Measurements from ENCODE around the gene DIP2A. TPM values are rescaled to one million over a fixed set of nuclear protein-coding genes. Genes with fewer than 3 reads are reported as not detected.
"Not testable (repeated sequence)": the region's sequence is repeated elsewhere in the genome, so short reads cannot be mapped to it uniquely, and the experiment has no call there.

DIP2A gene
- total and polyA plus RNA-seq, 9 donors = 16.3 to 31.4 (median 22.5) TPM

DNA sequence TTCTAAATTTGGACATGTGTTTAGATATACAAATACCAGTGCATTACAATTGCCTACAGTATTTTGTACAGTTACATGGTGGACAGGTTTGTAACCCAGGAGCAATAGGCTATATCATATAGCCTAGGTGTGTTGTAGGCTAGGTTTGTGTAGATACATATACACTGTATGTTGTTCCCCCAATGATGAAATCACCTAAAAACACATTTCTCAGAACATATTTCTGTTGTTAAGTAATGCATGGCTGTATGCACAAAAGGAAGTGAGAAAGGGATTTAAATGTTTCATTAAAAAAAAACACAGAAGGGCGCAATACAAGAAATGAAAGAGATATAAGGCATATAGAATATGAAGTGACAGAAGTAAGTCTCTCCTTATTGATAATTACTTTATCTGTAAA is 114.2 kb downstream of the DIP2A start:
- Histone ChIP-seq H3K4me1 (ENCODE audit: control insufficient read depth, insufficient read depth, low read length) (no peaks in the 10 kb centered on the region), H3K9me3 (replicated peaks; ENCODE audit: control insufficient read depth, low read depth, low read length) (peaks cover 7% of the 10 kb centered on the region), H3K36me3 (ENCODE audit: control insufficient read depth, insufficient read depth, low read length) (peaks cover 21% of the 10 kb centered on the region), H3K4me3 (ENCODE audit: low read length) (no peak overlapping the region), H3K27me3 (ENCODE audit: control insufficient read depth, insufficient read depth, low read length) (no peaks in the 10 kb centered on the region), H3K27ac (ENCODE audit: low read length) (no peak overlapping the region)
- no peak for DNase-seq
- WGBS (ENCODE audit: insufficient coverage) = no CpG with 5 or more reads among the region's 1 CpG

DNA sequence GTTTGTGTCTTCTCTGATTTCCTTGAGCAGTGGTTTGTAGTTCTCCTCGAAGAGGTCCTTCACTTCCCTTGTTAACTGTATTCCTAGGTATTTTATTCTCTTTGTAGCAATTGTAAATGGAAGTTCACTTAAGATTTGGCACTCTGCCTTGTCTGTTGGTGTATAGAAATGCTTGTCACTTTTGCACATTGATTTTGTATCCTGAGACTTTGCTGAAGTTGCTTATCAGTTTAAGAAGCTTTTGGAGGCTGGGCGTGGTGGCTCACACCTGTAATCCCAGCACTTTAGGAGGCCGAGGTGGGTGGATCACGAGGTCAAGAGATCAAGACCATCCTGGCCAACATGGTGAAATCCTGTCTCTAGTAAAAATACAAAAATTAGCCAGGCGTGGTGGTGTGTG is 119.1 kb downstream of the DIP2A start:
- not testable (repeated sequence) for DNase-seq; H3K4me3 ChIP-seq (ENCODE audit: low read length); H3K36me3 ChIP-seq (ENCODE audit: control insufficient read depth, insufficient read depth, low read length); H3K27ac ChIP-seq (ENCODE audit: low read length); H3K4me1 ChIP-seq (ENCODE audit: control insufficient read depth, insufficient read depth, low read length); H3K27me3 ChIP-seq (ENCODE audit: control insufficient read depth, insufficient read depth, low read length)
- H3K9me3 ChIP-seq (replicated peaks; ENCODE audit: control insufficient read depth, low read depth, low read length) = peaks cover 26% of the 10 kb centered on the region
- 91% methylated on average over 4 of the region's 5 CpGs for WGBS (ENCODE audit: insufficient coverage)

DNA sequence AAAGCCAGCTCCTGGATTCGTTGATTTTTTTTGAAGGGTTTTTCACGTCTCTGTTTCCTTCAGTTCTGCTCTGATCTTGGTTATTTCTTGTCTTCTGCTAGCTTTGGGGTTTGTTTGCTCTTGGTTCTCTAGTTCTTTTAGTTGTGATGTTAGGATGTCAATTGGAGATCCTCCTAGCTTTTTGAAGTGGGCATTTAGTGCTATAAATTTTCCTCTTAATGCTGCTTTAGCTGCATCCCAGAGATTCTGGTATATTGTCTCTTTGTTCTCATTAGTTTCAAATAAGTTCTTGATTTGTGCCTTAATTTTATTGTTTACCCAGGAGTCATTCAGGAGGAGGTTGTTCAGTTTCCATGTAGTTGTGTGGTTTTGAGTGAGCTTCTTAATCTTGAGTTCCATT is 120.7 kb downstream of the DIP2A start:
- peaks cover 25% of the 10 kb centered on the region for H3K9me3 ChIP-seq (replicated peaks; ENCODE audit: control insufficient read depth, low read depth, low read length)
- not testable (repeated sequence) for H3K36me3 ChIP-seq (ENCODE audit: control insufficient read depth, insufficient read depth, low read length); H3K27ac ChIP-seq (ENCODE audit: low read length); H3K4me1 ChIP-seq (ENCODE audit: control insufficient read depth, insufficient read depth, low read length); DNase-seq; H3K4me3 ChIP-seq (ENCODE audit: low read length); H3K27me3 ChIP-seq (ENCODE audit: control insufficient read depth, insufficient read depth, low read length)
- WGBS (ENCODE audit: insufficient coverage) = no CpG with 5 or more reads among the region's 2 CpGs

DNA sequence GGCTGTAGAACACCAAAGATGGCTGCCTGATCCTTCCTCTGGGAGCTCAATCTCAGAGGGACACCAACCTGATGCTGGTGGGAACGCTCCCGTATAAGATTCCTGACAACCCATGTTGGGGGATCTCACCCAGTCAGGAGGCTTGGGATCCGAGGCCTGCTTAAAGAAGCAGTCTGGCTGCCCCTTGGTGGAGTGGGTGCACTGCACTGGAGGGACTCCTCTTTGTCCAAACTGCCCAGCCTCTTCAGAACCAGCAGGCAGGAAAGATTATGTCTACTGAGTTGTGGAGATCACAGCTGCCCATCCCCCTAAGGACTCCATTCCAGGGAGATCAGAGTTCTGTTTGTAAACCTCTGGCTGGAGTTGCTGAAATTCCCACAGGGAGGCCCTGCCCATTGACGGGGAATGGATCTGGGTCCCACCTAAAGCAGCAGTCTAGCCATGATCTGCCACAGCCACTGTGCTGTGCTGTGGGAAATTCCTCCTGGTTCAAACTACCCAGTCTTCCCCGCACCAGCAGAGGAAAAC is 123.2 kb downstream of the DIP2A start:
- H3K27ac ChIP-seq (ENCODE audit: low read length) = no peak overlapping the region
- DNase-seq = no peak
- H3K4me1 ChIP-seq (ENCODE audit: control insufficient read depth, insufficient read depth, low read length) = no peaks in the 10 kb centered on the region
- 96% methylated on average over 2 of the region's 5 CpGs for WGBS (ENCODE audit: insufficient coverage)
- H3K36me3 ChIP-seq (ENCODE audit: control insufficient read depth, insufficient read depth, low read length) = peaks cover 5% of the 10 kb centered on the region
- H3K9me3 ChIP-seq (replicated peaks; ENCODE audit: control insufficient read depth, low read depth, low read length) = peaks cover 35% of the 10 kb centered on the region
- H3K27me3 ChIP-seq (ENCODE audit: control insufficient read depth, insufficient read depth, low read length) = no peaks in the 10 kb centered on the region
- H3K4me3 ChIP-seq (ENCODE audit: low read length) = no peak overlapping the region

DNA sequence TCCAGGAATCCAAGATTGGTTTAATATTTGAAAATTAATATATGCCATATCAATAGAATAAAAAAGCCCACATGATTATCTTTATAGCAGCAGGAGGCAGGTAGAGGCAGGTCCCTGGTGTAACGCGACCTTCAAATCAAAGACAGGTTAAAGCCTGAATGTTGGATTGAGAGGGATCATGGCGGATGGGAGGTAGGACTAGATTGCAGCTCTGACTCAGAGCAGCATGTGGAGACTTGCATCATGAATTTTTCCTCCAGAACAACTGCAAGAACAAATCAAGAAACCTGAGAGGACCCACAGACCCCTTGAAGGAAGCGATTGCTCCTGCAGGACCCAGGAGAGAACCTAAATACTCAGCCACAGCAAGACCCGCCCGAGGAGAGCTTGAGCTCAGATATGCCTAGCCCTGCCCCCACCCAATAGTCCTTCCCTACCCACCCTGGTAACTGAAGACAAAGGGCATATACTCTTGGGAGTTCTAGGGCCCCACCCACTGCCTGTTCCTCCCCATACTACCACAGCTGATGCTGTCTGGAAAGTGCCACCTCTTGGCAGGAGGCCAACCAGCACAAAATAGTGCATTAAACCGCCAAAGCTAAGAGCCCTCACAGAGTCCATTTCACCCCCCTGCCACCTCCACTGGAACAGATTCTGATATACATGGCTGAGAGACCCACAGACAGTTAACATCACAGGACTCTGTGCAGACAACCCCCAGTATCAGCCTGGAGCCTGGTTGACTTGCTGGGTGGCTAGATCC is 126.7 kb downstream of the DIP2A start:
- WGBS (ENCODE audit: insufficient coverage) = 94% methylated on average over 2 of the region's 7 CpGs
- Histone ChIP-seq H3K9me3 (replicated peaks; ENCODE audit: control insufficient read depth, low read depth, low read length) (peaks cover 23% of the 10 kb centered on the region), H3K27ac (ENCODE audit: low read length) (no peak overlapping the region), H3K4me3 (ENCODE audit: low read length) (no peak overlapping the region), H3K4me1 (ENCODE audit: control insufficient read depth, insufficient read depth, low read length) (no peaks in the 10 kb centered on the region), H3K27me3 (ENCODE audit: control insufficient read depth, insufficient read depth, low read length) (no peaks in the 10 kb centered on the region), H3K36me3 (ENCODE audit: control insufficient read depth, insufficient read depth, low read length) (peaks cover 5% of the 10 kb centered on the region)
- DNase-seq = no peak

DNA sequence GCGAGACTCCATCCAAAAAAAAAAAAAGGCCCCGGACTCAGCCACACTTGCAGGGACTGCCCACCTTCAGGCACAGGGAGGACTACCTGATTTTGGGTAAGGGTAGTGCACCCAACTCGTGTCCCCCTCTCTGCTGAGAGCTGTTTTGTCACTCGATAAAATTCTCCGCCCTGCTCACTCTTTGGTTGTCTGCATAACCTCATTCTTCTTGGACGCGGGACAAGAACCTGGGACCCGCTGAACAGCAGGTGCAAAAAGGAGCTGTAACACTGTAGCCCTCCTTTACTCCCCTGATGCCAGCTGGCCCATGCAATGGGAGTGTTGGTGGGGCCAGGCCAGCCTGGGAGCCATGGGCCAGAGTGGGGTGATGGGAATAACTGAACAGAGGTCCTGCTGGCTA is 135.6 kb downstream of the DIP2A start:
- no peak overlapping the region for H3K27ac ChIP-seq (ENCODE audit: low read length)
- no peaks in the 10 kb centered on the region for H3K27me3 ChIP-seq (ENCODE audit: control insufficient read depth, insufficient read depth, low read length)
- peaks cover 16% of the 10 kb centered on the region for H3K4me1 ChIP-seq (ENCODE audit: control insufficient read depth, insufficient read depth, low read length)
- DNase-seq = no peak
- WGBS (ENCODE audit: insufficient coverage) = 84% methylated on average over 4 of the region's 8 CpGs
- H3K4me3 ChIP-seq (ENCODE audit: low read length) = no peak overlapping the region
- peaks cover 6% of the 10 kb centered on the region for H3K9me3 ChIP-seq (replicated peaks; ENCODE audit: control insufficient read depth, low read depth, low read length)
- H3K36me3 ChIP-seq (ENCODE audit: control insufficient read depth, insufficient read depth, low read length) = no peaks in the 10 kb centered on the region

DNA sequence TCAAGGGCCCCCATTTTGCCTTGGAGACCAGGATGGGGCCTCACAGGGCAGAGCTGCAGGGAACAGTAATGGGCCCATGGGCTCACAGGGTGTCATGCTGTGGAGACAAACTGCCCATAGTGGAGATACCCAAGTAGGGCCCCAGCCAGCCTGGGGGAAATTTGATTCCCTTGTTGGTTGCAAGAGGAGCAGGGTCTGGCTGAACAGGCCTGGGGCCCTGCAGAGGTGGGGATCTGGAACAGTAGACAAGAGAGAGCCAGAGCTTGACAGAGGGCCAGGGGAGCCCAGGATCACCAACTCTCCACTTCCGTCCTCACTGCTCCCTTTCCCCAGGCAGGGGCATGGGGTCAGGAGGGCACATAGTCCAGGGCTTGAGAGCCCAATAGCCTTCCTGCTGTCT is 137.5 kb downstream of the DIP2A start:
- H3K9me3 ChIP-seq (replicated peaks; ENCODE audit: control insufficient read depth, low read depth, low read length) = peaks cover 6% of the 10 kb centered on the region
- WGBS (ENCODE audit: insufficient coverage) = no CpG with 5 or more reads among the region's 1 CpG
- H3K4me1 ChIP-seq (ENCODE audit: control insufficient read depth, insufficient read depth, low read length) = peaks cover 16% of the 10 kb centered on the region
- no peak for DNase-seq
- no peak overlapping the region for H3K27ac ChIP-seq (ENCODE audit: low read length)
- H3K27me3 ChIP-seq (ENCODE audit: control insufficient read depth, insufficient read depth, low read length) = no peaks in the 10 kb centered on the region
- H3K4me3 ChIP-seq (ENCODE audit: low read length) = no peak overlapping the region
- H3K36me3 ChIP-seq (ENCODE audit: control insufficient read depth, insufficient read depth, low read length) = no peaks in the 10 kb centered on the region

DNA sequence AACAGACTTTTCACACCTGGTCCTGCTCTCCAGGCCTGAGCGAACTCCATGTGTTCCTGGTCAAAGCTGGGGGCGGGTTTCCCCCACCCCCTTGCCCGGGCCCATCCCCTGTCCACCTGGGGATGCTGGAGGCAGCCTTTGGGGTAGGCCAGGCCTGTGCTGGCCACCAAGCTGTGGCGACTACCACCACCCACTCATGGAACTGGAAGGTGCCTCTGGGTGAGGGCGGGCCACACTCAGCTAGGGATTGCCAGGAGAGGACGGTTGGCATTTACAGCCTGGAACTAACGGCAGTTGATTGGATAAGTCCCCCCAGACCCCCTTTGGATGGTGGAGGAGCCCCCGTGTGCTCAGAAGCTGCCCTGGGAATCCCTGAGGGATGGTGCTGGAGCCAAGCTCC is 138.3 kb downstream of the DIP2A start:
- no peak for DNase-seq
- 94% methylated on average over 7 of the region's 8 CpGs for WGBS (ENCODE audit: insufficient coverage)
- Histone ChIP-seq H3K27ac (ENCODE audit: low read length) (no peak overlapping the region), H3K4me3 (ENCODE audit: low read length) (no peak overlapping the region), H3K36me3 (ENCODE audit: control insufficient read depth, insufficient read depth, low read length) (no peaks in the 10 kb centered on the region), H3K4me1 (ENCODE audit: control insufficient read depth, insufficient read depth, low read length) (peaks cover 16% of the 10 kb centered on the region), H3K27me3 (ENCODE audit: control insufficient read depth, insufficient read depth, low read length) (no peaks in the 10 kb centered on the region), H3K9me3 (replicated peaks; ENCODE audit: control insufficient read depth, low read depth, low read length) (peaks cover 6% of the 10 kb centered on the region)

DNA sequence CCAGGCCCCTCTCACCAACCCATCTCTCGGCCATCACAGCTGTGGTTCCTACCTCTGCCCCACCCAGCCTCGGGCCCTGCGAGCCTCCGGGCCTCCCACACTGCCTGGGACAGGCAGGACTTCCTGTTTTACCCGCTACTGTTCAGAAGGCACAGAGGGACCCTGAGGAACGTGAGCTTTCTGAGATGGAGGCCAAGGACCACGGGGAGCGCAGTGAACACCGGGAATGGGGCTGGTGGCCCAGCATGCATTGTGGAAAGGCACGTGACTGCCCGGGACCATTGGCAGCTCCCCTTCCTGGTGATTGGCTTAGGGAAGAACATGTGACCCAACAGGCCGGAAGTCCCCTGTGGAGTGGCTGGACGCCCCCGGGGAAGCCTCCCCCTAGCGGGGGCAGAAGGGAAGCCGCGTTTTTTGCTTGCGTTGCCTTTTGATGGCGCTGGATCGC is 139.2 kb downstream of the DIP2A start:
- Histone ChIP-seq H3K27me3 (ENCODE audit: control insufficient read depth, insufficient read depth, low read length) (no peaks in the 10 kb centered on the region), H3K9me3 (replicated peaks; ENCODE audit: control insufficient read depth, low read depth, low read length) (peaks cover 3% of the 10 kb centered on the region), H3K27ac (ENCODE audit: low read length) (no peak overlapping the region), H3K4me1 (ENCODE audit: control insufficient read depth, insufficient read depth, low read length) (peaks cover 20% of the 10 kb centered on the region), H3K36me3 (ENCODE audit: control insufficient read depth, insufficient read depth, low read length) (no peaks in the 10 kb centered on the region), H3K4me3 (ENCODE audit: low read length) (no peak overlapping the region)
- WGBS (ENCODE audit: insufficient coverage) = 87% methylated on average over 20 of the region's 20 CpGs
- no peak for DNase-seq

DNA sequence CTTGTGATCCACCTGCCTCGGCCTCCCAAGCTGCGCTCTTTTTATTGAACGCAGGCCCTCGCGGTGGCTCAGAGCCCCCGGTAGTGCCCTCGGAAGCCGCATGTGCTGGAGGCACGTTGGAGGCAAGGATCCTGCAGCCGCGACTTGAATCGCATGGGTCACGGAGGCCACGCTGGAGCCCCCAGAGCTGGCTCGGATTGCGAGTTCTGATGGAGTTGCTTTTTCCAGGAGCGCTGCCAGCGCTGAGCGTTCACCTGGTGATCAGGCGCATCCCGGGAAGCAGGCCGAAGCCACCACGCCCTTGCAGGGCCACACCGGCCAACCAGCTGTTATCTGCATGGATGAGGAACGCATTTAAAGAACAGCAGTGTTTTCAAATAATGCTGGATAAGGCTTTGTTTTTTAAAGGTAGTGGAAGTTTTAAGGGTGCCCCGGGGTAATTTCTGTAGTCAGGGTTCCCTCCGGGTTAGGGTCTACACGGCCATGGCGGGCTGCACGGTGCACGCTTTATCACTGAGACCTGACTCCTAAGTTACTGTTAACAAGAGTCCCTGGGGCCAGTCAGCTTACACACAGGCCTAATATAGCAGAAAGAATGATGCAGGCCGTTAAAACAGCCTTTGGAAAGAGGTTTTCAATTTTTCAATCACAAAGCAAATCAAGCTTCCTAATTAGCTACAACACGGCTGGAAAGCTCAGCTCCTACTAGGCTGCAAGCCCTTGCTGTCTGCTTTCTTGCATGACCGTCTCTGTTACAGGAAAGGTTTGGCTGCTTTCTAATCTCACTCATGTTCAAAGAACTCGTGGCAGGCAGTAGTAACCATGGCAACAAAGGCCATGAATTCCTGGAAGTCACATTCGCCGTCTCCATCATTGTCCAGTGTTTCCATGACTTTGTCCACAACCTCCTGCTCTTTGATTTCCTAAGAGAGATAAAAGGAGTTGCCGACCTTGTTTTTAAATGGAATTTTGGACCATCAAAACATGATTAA is 140.2 kb downstream of the DIP2A start:
- Histone ChIP-seq H3K9me3 (replicated peaks; ENCODE audit: control insufficient read depth, low read depth, low read length) (peaks cover 3% of the 10 kb centered on the region), H3K4me1 (ENCODE audit: control insufficient read depth, insufficient read depth, low read length) (peaks cover 20% of the 10 kb centered on the region), H3K27me3 (ENCODE audit: control insufficient read depth, insufficient read depth, low read length) (no peaks in the 10 kb centered on the region), H3K27ac (ENCODE audit: low read length) (peak overlapping the region; percentile 71), H3K4me3 (ENCODE audit: low read length) (no peak overlapping the region), H3K36me3 (ENCODE audit: control insufficient read depth, insufficient read depth, low read length) (no peaks in the 10 kb centered on the region)
- DNase-seq = peak; percentile 86
- WGBS (ENCODE audit: insufficient coverage) = 63% methylated on average over 30 of the region's 38 CpGs

Data from muscle of leg (tissue), 11 donors.